HepG2 (cell line): ENCODE data around the gene CD2AP. TPM values are rescaled to one million over a fixed set of nuclear protein-coding genes. Genes with fewer than 3 reads are reported as not detected.

ENCODE experiments used
- ATAC-seq: fragments of 200-7000 bp; cut with Tn5 transposase; 3 replicates; pipeline ENCODE4 v1.9.1; 2020; ENCODE audit warnings: mild to moderate bottlenecking, moderate library complexity
- BruUV-seq: library from RNA; stranded (reverse); fragments of 400-500 nt; replicated peaks from 2 replicates; lab custom pipeline; 2021; lab: Mats Ljungman, UMichigan
- CTCF ChIA-PET: fragments of 300-600 bp; formaldehyde crosslinking; extraction: SDS; loops from one replicate; lab custom pipeline; 2021; ENCODE audit warnings: low total read pairs, inconsistent platforms, low intra/inter-chr PET ratio; lab: Yijun Ruan, JAX
- POLR2A ChIA-PET: fragments of 350-600 bp; sonication (Branson Sonifier 250); formaldehyde crosslinking; loops from one replicate; lab custom pipeline; 2020; ENCODE audit warnings: antibody characterized with exemption, inconsistent platforms; lab: Yijun Ruan, JAX
- DNase-seq: peaks from one replicate; pipeline ENCODE4 v3.0.0-alpha.2; 2015; ENCODE audit warnings: low spot score
- FAIRE-seq: peaks from 3 replicates; lab custom pipeline; 2011; peaks lifted over from hg19 to GRCh38; lab: Jason Lieb, UNC
- H2AFZ ChIP-seq: one replicate; pipeline ENCODE4 v1.6.1; 2011; ENCODE audit warnings: low read length, inconsistent platforms
- H3K27ac ChIP-seq: fragments of 300-600 bp; 3 replicates; pipeline ENCODE4 v1.8.0; 2011; ENCODE audit warnings: mixed run types, mild to moderate bottlenecking, mixed read lengths, low read length, inconsistent platforms; ENCODE audit not compliant: insufficient read depth; ENCODE audit errors: extremely low read length
- H3K27me3 ChIP-seq, 2 experiments: fragments of 200-600 bp in 1 of 2; 2 replicates in 1 of 2; 3 replicates in 1 of 2; pipeline versions ENCODE4 v1.6.0 to v1.8.0; 2011; ENCODE audit warnings: low read length in 2 of 2, mild to moderate bottlenecking in 2 of 2, moderate library complexity in 2 of 2, inconsistent platforms in 1 of 2; ENCODE audit not compliant: insufficient read depth in 2 of 2, control insufficient read depth in 1 of 2
- H3K36me3 ChIP-seq, 2 experiments: fragments of 200-600 bp in 1 of 2; replicated peaks in 1 of 2; 2 replicates in 1 of 2; 3 replicates in 1 of 2; pipeline versions ENCODE4 v1.5.1 to v1.8.0; 2011; ENCODE audit warnings: low read length in 2 of 2, inconsistent platforms in 1 of 2; ENCODE audit not compliant: insufficient read depth in 2 of 2, control insufficient read depth in 1 of 2
- H3K4me1 ChIP-seq: 2 replicates; pipeline ENCODE4 v1.5.1; 2012; ENCODE audit warnings: low read length, inconsistent platforms; ENCODE audit not compliant: insufficient read depth
- H3K4me2 ChIP-seq: 2 replicates; pipeline ENCODE4 v1.6.0; 2011; ENCODE audit warnings: low read depth, low read length, inconsistent platforms
- H3K4me3 ChIP-seq, 3 experiments: fragments of 200-600 bp in 1 of 3; sonication (generic), shearing (Covaris generic) in 1 of 3; replicated peaks in 1 of 3; 2 replicates each; pipeline ENCODE4 v1.5.1; 2011 to 2016; ENCODE audit warnings: low read length in 3 of 3, inconsistent platforms in 2 of 3, low read depth in 2 of 3, mild to moderate bottlenecking in 2 of 3, control low read depth in 1 of 3, mixed read lengths in 1 of 3; ENCODE audit not compliant: insufficient read depth in 1 of 3
- H3K79me2 ChIP-seq: one replicate; pipeline ENCODE4 v1.6.1; 2011; ENCODE audit warnings: low read length, inconsistent platforms; ENCODE audit not compliant: insufficient read depth
- H3K9ac ChIP-seq: 2 replicates; pipeline ENCODE4 v1.6.0; 2011; ENCODE audit warnings: mild to moderate bottlenecking, low read depth, low read length, inconsistent platforms; ENCODE audit not compliant: insufficient read depth
- H3K9me3 ChIP-seq: 2 replicates; pipeline ENCODE4 v1.5.1; 2012; ENCODE audit warnings: mild to moderate bottlenecking, low read length
- H4K20me1 ChIP-seq: 2 replicates; pipeline ENCODE4 v1.6.0; 2011; ENCODE audit warnings: inconsistent platforms, mild to moderate bottlenecking, low read length, moderate library complexity; ENCODE audit not compliant: insufficient read depth
- BRCA1 ChIP-seq: sonication (generic); formaldehyde crosslinking; IDR thresholded peaks from 2 replicates; pipeline ENCODE4 v1.4.0; 2020; ENCODE audit warnings: missing genetic modification reagents
- CBX2 ChIP-seq, 2 experiments: fragments of 200-600 bp in 1 of 2; sonication (generic); formaldehyde crosslinking in 1 of 2; IDR thresholded peaks; 2 replicates each; pipeline versions ENCODE4 v1.7.0 to v1.8.1; 2018 to 2022; ENCODE audit warnings: low read depth in 2 of 2, low read length in 1 of 2, mild to moderate bottlenecking in 1 of 2, missing genetic modification reagents in 1 of 2
- GTF3A ChIP-seq: sonication (generic); formaldehyde crosslinking; conservative IDR thresholded peaks from 2 replicates; pipeline ENCODE4 v1.4.0; 2020; ENCODE audit warnings: mild to moderate bottlenecking, missing genetic modification reagents
- HMG20B ChIP-seq: conservative IDR thresholded peaks from 2 replicates; pipeline ENCODE4 v1.6.1; 2016; ENCODE audit warnings: missing genetic modification reagents, missing compliant biosample characterization
- KLF6 ChIP-seq: IDR thresholded peaks from 2 replicates; pipeline ENCODE4 v1.8.0; 2016; ENCODE audit warnings: missing biosample characterization, missing genetic modification reagents
- NCOA2 ChIP-seq: sonication (generic); formaldehyde crosslinking; IDR thresholded peaks from 2 replicates; pipeline ENCODE4 v1.8.0; 2022; ENCODE audit warnings: inconsistent platforms
- TOE1 ChIP-seq: sonication (generic); formaldehyde crosslinking; IDR thresholded peaks from 2 replicates; pipeline ENCODE4 v1.4.0; 2020; ENCODE audit warnings: mild to moderate bottlenecking, missing genetic modification reagents
- ZKSCAN8 ChIP-seq: IDR thresholded peaks from 2 replicates; pipeline ENCODE4 v1.6.1; 2016; ENCODE audit warnings: borderline replicate concordance, missing genetic modification reagents, missing compliant biosample characterization
- ZNF207 ChIP-seq: fragments of 450-650 bp; IDR thresholded peaks from 2 replicates; pipeline ENCODE4 v1.6.1; 2016; ENCODE audit warnings: antibody characterized with exemption, borderline replicate concordance
- ZNF256 ChIP-seq: sonication (generic); formaldehyde crosslinking; conservative IDR thresholded peaks from 2 replicates; pipeline ENCODE4 v1.4.0; 2020; ENCODE audit warnings: missing genetic modification reagents
- ZNF780A ChIP-seq: sonication (generic); formaldehyde crosslinking; IDR thresholded peaks from 2 replicates; pipeline ENCODE4 v1.8.0; 2022; ENCODE audit warnings: mild to moderate bottlenecking, missing genetic modification reagents, moderate library complexity
- WGBS: methylation state at CpG from one replicate; pipeline ENCODE4 v1.1.6; 2017; ENCODE audit warnings: low lambda C conversion rate; 5-methylcytosine and 5-hydroxymethylcytosine counted together
- in situ Hi-C: cut with HindIII; loops from 2 replicates; pipeline ENCODE4 v1.10.0; 2017; ENCODE audit warnings: low pct_unique_long_range_greater_than_20kb; ENCODE audit not compliant: extremely low pct_ligation_motif_present
- intact Hi-C: fragments of 100-400 bp; cut with micrococcal nuclease; formaldehyde crosslinking; loops from one replicate; pipeline ENCODE4 v1.10.0; 2022; ENCODE audit not compliant: unreplicated experiment
- polyA plus RNA-seq, 8 experiments: library from polyadenylated mRNA; depleted of rRNA in 3 of 8; stranded (reverse) in 7 of 8; unstranded in 1 of 8; fragments of >200 nt; fragmentation: Illumina TruSeq in 4 of 8; extraction: Trizol in 4 of 8; gene quantifications; 2 replicates each; pipeline versions ENCODE4 v1.2.1 to v1.2.3, GENCODE V29; 2011 to 2016; ENCODE audit warnings: low read depth in 4 of 8, missing spikeins in 1 of 8, mixed read lengths in 1 of 8; ENCODE audit not compliant: insufficient read depth in 1 of 8
- total RNA-seq, 5 experiments: library from RNA; depleted of rRNA; stranded (reverse); fragments of >200 nt; fragmentation: Illumina TruSeq; extraction: Trizol; gene quantifications; 2 replicates each; pipeline ENCODE4 v1.2.3, GENCODE V29; 2016; ENCODE audit warnings: low read depth in 1 of 5
- TF ChIP-seq, protein P1 (sequence below): IDR thresholded peaks from 2 replicates; pipeline ENCODE4 v1.6.1; 2016; ENCODE audit warnings: missing compliant biosample characterization, missing genetic modification reagents, borderline replicate concordance
- TF ChIP-seq, protein P2 (sequence below): sonication (generic); formaldehyde crosslinking; IDR thresholded peaks from 2 replicates; pipeline ENCODE4 v1.8.0; 2022; ENCODE audit warnings: mild to moderate bottlenecking, missing genetic modification reagents, borderline replicate concordance

Gene CD2AP
- total and polyA plus RNA-seq, 2 of the 13 experiments (the other 11 are each of a cell fraction or from before 2014, with no cell fraction given) = 8.6 to 31.9 TPM

DNA sequence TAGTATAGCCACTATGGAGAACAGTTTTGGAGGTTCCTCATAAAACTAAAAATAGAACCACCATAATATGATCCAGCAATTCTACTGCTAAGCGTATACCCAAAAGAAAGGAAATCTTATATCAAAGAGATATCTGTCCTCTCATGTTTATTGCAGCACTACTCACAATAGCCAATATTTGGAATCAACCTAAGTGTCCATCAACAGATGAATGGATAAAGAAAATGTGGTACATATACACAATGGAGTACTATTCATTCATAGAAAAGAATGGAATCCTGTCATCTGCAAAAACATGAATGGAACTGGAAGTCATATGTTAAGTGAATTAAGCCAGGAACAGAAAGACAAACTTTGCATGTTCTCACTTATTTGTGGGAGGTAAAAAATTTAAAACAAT is 5.7 kb upstream of the CD2AP start:
- no peak for DNase-seq
- no peak for ATAC-seq
- TF ChIP-seq GTF3A (CRISPR knock-in tag) (no peak), ZKSCAN8 (CRISPR knock-in tag) (no peak), CBX2 (IDR thresholded peaks at IDR 0.05; ENCODE audit: low read depth, low read length) (no peak), CBX2 (CRISPR knock-in tag; IDR thresholded peaks at IDR 0.05; ENCODE audit: low read depth) (no peak), TOE1 (CRISPR knock-in tag) (no peak), NCOA2 (CRISPR knock-in tag) (no peak), BRCA1 (no peak), ZNF780A (CRISPR knock-in tag) (no peak), HMG20B (CRISPR knock-in tag) (no peak), ZNF256 (no peak), KLF6 (CRISPR knock-in tag) (no peak), ZNF207 (no peak)
- TF ChIP-seq, protein P1, sequence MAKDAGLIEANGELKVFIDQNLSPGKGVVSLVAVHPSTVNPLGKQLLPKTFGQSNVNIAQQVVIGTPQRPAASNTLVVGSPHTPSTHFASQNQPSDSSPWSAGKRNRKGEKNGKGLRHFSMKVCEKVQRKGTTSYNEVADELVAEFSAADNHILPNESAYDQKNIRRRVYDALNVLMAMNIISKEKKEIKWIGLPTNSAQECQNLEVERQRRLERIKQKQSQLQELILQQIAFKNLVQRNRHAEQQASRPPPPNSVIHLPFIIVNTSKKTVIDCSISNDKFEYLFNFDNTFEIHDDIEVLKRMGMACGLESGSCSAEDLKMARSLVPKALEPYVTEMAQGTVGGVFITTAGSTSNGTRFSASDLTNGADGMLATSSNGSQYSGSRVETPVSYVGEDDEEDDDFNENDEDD (CRISPR knock-in tag) = no peak
- TF ChIP-seq, protein P2, sequence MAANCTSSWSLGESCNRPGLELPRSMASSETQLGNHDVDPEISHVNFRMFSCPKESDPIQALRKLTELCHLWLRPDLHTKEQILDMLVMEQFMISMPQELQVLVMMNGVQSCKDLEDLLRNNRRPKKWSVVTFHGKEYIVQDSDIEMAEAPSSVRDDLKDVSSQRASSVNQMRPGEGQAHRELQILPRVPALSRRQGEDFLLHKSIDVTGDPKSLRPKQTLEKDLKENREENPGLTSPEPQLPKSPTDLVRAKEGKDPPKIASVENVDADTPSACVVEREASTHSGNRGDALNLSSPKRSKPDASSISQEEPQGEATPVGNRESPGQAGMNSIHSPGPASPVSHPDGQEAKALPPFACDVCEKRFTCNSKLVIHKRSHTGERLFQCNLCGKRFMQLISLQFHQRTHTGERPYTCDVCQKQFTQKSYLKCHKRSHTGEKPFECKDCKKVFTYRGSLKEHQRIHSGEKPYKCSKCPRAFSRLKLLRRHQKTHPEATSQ = no peak
- Histone ChIP-seq H3K9ac (no peak overlapping the region), H2AFZ (no peak overlapping the region), H3K4me2 (no peak overlapping the region), H3K36me3 (no peaks in the 10 kb centered on the region), H4K20me1 (no peaks in the 10 kb centered on the region), H3K27ac (no peak overlapping the region), H3K4me1 (peaks cover 10% of the 10 kb centered on the region), H3K9me3 (no peaks in the 10 kb centered on the region), H3K27me3 (0 out of 5 replicates have a peak, but pooled peaks cover 0 to 3% of the 10 kb centered on the region in 2 experiments), H3K79me2 (no peaks in the 10 kb centered on the region), H3K4me3 (no peak overlapping the region)
- in situ Hi-C loops (no loop called here), intact Hi-C loops (no loop called here)
- 63% methylated on average over 1 of the region's 1 CpG for WGBS
- ChIA-PET POLR2A (no interaction called here), CTCF (no interaction called here)
- FAIRE-seq = no peak
- no TSS peak for BruUV-seq
